ENCODE data around the gene TMEM207. TPM values are rescaled to one million over a fixed set of nuclear protein-coding genes. Genes with fewer than 3 reads are reported as not detected.

Gene TMEM207
- total RNA-seq, 1 donor from 2014 or later = not detected

GRCh38 chr3:190384309-190384756, 65.4 kb downstream of the TMEM207 start:
- H3K36me3 Mint-ChIP-seq (ENCODE audit: low read depth, unreplicated experiment) = no peaks in the 10 kb centered on the region
- no peaks in the 10 kb centered on the region for H3K36me3 ChIP-seq (ENCODE audit: insufficient read depth, low read length)
- no peak overlapping the region for H3K4me3 Mint-ChIP-seq (ENCODE audit: unreplicated experiment)
- H2AFZ ChIP-seq (ENCODE audit: low read depth, low read length) = no peak overlapping the region
- H3K9me3 Mint-ChIP-seq (ENCODE audit: unreplicated experiment) = no peaks in the 10 kb centered on the region
- no peak overlapping the region for H3K27ac Mint-ChIP-seq (ENCODE audit: unreplicated experiment)
- no peaks in the 10 kb centered on the region for H3K79me2 ChIP-seq (ENCODE audit: insufficient read depth, low read length)
- DNase-seq (ENCODE audit: low read depth) = peak; percentile 46
- no peaks in the 10 kb centered on the region for H3K27me3 ChIP-seq (ENCODE audit: insufficient read depth, low read length)
- peaks cover 31% of the 10 kb centered on the region for H3K4me1 Mint-ChIP-seq (ENCODE audit: low read depth, unreplicated experiment)
- TF ChIP-seq CTCF (IDR thresholded peaks at IDR 0.05; ENCODE audit: insufficient read depth, low read depth, low read length) = peak; percentile 37
- no peak for TF ChIP-seq EZH2 (IDR thresholded peaks at IDR 0.05; ENCODE audit: insufficient read depth, low read length)
- no peaks in the 10 kb centered on the region for H3K27me3 Mint-ChIP-seq (ENCODE audit: low read depth, unreplicated experiment)
- no peak overlapping the region for H3K4me2 ChIP-seq (ENCODE audit: low read length)
- FAIRE-seq = no peak
- no peak overlapping the region for H3K9ac ChIP-seq (ENCODE audit: low read length)
- H3K9me3 ChIP-seq (ENCODE audit: insufficient read depth, low read depth, low read length) = no peaks in the 10 kb centered on the region
- peaks cover 40% of the 10 kb centered on the region for H3K4me1 ChIP-seq (ENCODE audit: insufficient read depth, low read length)
- peak overlapping the region; percentile 13 for H3K27ac ChIP-seq (ENCODE audit: low read depth, low read length)
- no peak overlapping the region for H3K4me3 ChIP-seq (ENCODE audit: insufficient read depth, low read depth, low read length)
- no peaks in the 10 kb centered on the region for H4K20me1 ChIP-seq (ENCODE audit: insufficient read depth, low read length)

- H2AFZ ChIP-seq (ENCODE audit: low read depth, low read length) = no peak overlapping the region
- peaks cover 38% of the 10 kb centered on the region for H3K4me1 ChIP-seq (ENCODE audit: insufficient read depth, low read length)
- FAIRE-seq = peak; percentile 29
- peaks cover 25% of the 10 kb centered on the region for H3K4me1 Mint-ChIP-seq (ENCODE audit: low read depth, unreplicated experiment)
- no peak overlapping the region for H3K9ac ChIP-seq (ENCODE audit: low read length)
- H3K4me2 ChIP-seq (ENCODE audit: low read length) = peak overlapping the region; percentile 16
- no peaks in the 10 kb centered on the region for H3K9me3 Mint-ChIP-seq (ENCODE audit: unreplicated experiment)
- H3K9me3 ChIP-seq (ENCODE audit: insufficient read depth, low read depth, low read length) = no peaks in the 10 kb centered on the region
- H3K27ac Mint-ChIP-seq (ENCODE audit: unreplicated experiment) = no peak overlapping the region
- H3K27ac ChIP-seq (ENCODE audit: low read depth, low read length) = peak overlapping the region; percentile 54
- peak; percentile 90 for DNase-seq (ENCODE audit: low read depth)
- no peaks in the 10 kb centered on the region for H3K36me3 ChIP-seq (ENCODE audit: insufficient read depth, low read length)
- no peak overlapping the region for H3K4me3 ChIP-seq (ENCODE audit: insufficient read depth, low read depth, low read length)
- H4K20me1 ChIP-seq (ENCODE audit: insufficient read depth, low read length) = no peaks in the 10 kb centered on the region
- no peak overlapping the region for H3K4me3 Mint-ChIP-seq (ENCODE audit: unreplicated experiment)
- H3K79me2 ChIP-seq (ENCODE audit: insufficient read depth, low read length) = no peaks in the 10 kb centered on the region
- no peaks in the 10 kb centered on the region for H3K27me3 Mint-ChIP-seq (ENCODE audit: low read depth, unreplicated experiment)
- H3K27me3 ChIP-seq (ENCODE audit: insufficient read depth, low read length) = no peaks in the 10 kb centered on the region
- TF ChIP-seq EZH2 (IDR thresholded peaks at IDR 0.05; ENCODE audit: insufficient read depth, low read length) (no peak), CTCF (IDR thresholded peaks at IDR 0.05; ENCODE audit: insufficient read depth, low read depth, low read length) (no peak)
- no peaks in the 10 kb centered on the region for H3K36me3 Mint-ChIP-seq (ENCODE audit: low read depth, unreplicated experiment)
Observed at GRCh38 chr3:190382082-190382481, 67.6 kb downstream of the TMEM207 start.

GRCh38 chr3:190381441-190381840, 68.3 kb downstream of the TMEM207 start:
- no peaks in the 10 kb centered on the region for H3K27me3 ChIP-seq (ENCODE audit: insufficient read depth, low read length)
- peak overlapping the region; percentile 16 for H3K4me2 ChIP-seq (ENCODE audit: low read length)
- Mint-ChIP-seq H3K27ac (ENCODE audit: unreplicated experiment) (no peak overlapping the region), H3K36me3 (ENCODE audit: low read depth, unreplicated experiment) (no peaks in the 10 kb centered on the region), H3K27me3 (ENCODE audit: low read depth, unreplicated experiment) (no peaks in the 10 kb centered on the region), H3K4me1 (ENCODE audit: low read depth, unreplicated experiment) (peaks cover 26% of the 10 kb centered on the region), H3K9me3 (ENCODE audit: unreplicated experiment) (no peaks in the 10 kb centered on the region), H3K4me3 (ENCODE audit: unreplicated experiment) (no peak overlapping the region)
- DNase-seq (ENCODE audit: low read depth) (peak; percentile 41), FAIRE-seq (no peak)
- no peaks in the 10 kb centered on the region for H3K79me2 ChIP-seq (ENCODE audit: insufficient read depth, low read length)
- no peak overlapping the region for H3K9ac ChIP-seq (ENCODE audit: low read length)
- H3K36me3 ChIP-seq (ENCODE audit: insufficient read depth, low read length) = no peaks in the 10 kb centered on the region
- H3K4me3 ChIP-seq (ENCODE audit: insufficient read depth, low read depth, low read length) = no peak overlapping the region
- no peaks in the 10 kb centered on the region for H3K9me3 ChIP-seq (ENCODE audit: insufficient read depth, low read depth, low read length)
- H3K27ac ChIP-seq (ENCODE audit: low read depth, low read length) = peak overlapping the region; percentile 51
- H4K20me1 ChIP-seq (ENCODE audit: insufficient read depth, low read length) = no peaks in the 10 kb centered on the region
- TF ChIP-seq CTCF (IDR thresholded peaks at IDR 0.05; ENCODE audit: insufficient read depth, low read depth, low read length) = no peak
- no peak for TF ChIP-seq EZH2 (IDR thresholded peaks at IDR 0.05; ENCODE audit: insufficient read depth, low read length)
- H2AFZ ChIP-seq (ENCODE audit: low read depth, low read length) = no peak overlapping the region
- peaks cover 31% of the 10 kb centered on the region for H3K4me1 ChIP-seq (ENCODE audit: insufficient read depth, low read length)

Data from astrocyte (in vitro differentiated cells and primary cell).